Glomerular visceral epithelial cell (primary cell): ENCODE results near the gene CPNE5.

Experiments
- DNase-seq: peaks from one replicate; pipeline ENCODE4 v3.0.0-alpha.2; 2016; ENCODE audit errors: extremely low spot score

CPNE5 gene

DNA sequence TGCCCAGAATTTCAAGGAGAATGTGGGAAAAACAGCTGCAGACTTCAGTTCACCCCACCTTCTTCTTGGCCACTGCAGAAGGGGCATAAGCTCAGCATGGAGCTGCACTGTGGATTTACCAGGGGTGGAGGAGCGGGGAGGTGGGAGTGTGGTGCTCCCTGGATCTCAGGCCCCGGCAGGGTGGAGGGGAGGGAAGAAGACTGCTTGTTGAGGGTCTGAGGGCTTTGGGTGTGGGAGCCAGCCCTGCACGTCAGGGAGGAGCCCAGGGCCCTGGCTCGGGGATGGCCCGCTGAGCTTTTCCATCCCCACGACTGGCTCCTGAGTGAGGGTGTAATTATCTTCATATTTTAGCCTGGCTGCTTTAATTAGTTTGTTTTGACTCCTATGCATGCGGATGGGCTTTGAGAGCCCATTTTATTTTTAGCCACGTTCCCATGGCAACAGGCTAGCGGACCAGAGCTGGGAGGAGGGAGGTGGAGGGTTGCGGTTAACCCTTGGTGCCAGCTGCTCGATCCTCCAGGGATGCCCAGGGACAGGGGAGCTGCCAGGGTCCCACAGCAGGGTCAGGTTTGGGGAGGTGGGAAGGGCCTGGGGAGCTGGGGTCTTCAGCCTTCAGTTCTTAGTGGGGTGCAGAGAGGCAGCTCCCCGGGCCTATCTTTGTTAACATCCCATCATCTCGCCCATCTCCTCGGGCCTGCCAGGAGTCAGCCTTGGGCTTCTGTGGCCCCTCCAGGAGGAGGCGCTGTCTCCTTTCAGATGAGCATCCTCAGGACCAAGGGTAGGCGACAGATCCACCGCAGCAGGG lies 73.4 kb downstream of the CPNE5 start:
- peak; percentile 80 for DNase-seq

DNA sequence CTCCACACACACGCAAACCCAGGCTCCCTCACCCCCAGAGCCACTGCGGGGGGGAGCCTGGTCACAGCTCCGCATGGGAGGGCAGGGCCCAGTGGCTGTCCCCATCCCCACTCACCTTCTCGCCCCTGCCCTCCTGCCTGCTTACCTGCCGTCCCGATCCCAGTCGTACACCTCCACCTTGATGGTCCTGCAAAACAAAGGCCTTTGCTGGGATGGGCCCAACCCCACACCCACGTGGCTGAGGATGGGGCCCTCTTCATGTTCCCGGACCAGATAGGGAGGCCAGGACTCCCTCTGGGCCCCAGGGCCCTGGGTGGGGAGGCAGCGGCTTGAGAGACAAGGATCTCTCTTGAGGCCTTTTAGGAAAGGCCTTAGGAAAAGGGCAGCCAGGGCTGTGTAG lies 74.1 kb downstream of the CPNE5 start:
- no peak for DNase-seq

DNA sequence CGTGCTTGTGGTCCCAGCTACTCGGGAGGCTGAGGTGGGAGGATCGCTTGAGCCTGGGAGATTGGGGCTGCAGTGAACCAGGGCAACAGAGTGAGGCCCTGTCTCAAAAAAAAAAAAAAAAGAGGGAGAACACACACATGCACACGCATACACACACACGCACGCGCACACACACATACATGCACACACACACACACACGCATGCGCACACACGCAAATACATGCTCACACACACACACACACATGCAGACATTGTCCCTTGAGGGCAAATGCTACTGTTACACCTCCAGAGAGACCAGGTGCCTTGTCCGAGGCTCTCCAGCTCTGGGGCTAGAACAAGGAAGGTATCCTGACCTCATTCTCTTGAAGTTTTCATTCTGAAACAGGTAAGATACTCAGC lies 77.1 kb downstream of the CPNE5 start:
- DNase-seq, result no peak

DNA sequence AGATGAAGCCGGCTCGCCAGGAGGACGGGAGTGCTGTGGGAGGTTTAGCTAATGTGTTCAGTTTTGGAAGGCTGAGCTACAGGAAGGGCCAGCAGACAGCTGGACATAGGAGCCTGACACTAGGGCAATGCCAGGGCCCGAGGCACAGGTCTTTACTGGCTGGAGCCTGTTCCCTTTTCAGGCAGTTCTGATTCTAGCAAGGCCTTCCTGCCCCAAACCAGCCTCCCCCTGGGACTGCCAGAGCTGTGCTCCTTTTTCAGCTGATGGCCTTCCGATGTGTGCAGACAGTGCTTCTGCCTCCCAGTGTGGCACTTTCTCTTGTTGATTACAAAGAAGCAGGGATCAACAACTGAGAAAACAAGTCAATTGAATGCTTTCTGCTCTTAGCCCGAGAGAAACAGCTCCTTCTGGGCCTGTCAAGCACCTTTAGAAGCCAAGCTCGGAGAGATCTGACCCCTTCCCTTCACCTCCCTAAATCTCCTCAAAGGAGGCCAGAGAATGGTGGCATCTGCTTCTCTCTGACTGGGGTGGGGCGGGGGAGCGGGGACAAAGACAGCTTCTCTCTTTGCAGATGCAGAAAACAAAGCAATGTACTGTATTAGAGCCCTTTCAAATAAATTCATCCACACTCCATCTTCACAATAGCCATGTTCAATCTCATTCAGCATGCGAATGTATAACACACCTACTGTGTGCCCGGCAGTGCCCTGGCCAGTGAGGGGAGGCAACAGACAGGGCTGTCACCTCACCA lies 78.4 kb downstream of the CPNE5 start:
- DNase-seq, result no peak

DNA sequence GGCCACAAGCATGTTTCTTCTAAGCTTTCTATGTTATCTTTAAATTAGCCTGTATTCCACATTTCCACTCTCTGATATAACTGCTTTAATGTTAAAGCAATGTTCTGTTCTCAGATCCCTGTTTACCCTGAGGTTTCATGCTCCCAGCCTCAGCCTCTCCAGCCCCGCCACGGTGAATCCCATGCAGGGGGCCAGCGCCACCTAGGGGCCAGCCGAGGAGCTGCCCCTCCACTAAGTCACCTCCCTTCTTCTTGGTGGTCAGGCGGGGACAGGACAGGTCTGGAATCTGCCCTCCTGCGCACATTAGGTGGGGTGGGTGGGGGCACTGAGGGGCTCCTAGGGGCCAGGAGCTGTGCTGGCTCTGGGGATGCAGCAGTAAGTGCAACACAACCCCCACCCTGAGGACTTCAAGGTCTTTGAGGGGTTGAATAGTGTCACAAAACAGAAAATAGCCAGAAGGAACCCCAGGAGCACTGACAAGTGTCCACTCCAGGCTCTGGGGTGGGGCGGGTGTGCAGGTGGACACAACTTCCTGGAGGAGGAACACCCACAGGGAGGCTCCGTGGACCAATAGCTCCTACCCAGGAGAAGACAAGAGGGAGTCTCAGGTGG lies 80.0 kb downstream of the CPNE5 start:
- DNase-seq, result peak; percentile 80

DNA sequence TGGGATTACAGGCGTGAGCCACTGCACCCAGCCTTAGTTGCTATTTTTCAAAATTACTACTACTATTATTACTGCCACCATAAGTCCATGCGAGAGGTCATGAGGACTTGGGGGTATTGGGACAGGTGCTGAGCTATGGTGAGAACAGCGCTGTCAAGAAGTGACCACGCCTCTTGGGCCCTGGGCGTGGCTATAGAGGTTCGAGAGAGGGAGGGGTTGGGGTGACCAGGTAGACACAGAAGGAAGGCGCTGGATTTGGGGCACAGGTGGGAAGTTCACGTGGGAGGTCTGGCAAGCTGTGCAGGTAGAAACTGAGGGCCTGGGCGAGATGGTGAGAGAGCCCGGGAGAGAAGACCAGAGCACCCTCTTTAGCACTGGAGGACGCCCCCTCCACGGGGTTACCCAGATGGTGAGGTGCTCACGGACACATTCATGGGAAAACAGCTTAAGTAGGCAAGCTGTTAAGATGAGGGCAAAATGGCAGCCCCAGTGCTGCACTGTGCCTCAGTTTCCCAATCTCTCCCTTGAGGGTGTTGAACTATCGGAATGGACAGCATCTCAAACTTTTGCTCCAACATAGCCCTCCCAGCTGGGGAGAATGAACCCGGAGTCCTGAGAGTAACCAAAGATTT lies 80.6 kb downstream of the CPNE5 start:
- DNase-seq, result no peak

DNA sequence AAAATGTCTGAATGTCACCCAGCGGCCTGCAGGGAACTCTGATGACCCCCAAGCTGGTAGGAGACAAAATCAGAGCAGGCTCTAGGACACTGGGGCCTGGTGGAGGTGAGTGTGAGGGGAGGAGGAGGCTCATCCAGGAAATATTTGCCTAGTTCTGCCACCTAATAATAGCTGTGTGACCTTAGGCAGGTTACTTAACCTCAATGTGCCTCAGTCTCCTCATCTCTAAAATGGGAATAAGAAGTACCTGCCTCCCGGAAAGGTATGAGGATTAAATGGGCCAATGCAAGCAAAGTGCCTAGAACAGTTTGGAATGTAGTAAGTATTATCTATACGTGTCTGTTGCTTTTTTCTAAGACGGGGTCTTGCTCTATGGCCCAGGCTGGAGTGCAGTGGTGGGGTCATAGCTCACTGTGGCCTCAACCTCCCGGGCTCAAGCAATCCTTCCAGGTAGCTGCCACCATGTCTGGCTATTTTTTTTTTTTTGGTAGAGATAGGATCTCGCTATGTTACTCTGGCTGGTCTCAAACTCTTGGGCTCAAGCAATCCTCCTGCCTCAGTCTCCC lies 81.2 kb downstream of the CPNE5 start:
- no peak for DNase-seq

DNA sequence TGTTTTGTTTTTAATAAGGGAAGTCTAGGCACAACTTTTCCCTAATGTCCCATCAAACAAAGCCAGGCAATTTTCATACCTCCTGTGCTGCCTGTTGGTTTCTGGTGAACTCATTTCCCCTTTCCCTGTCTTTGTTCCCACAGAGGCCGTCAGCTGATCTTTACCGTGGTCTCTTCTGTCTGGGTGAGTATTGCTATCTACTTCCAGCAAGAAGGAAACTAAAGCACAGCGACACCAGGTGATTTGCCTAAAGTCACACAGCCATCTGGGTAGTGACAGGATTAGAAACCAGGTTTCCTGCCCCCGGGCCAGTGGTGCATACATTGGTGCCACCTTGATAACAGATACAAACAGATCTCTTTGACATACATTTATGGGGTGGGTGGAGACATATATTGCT lies 82.0 kb downstream of the CPNE5 start:
- no peak for DNase-seq

DNA sequence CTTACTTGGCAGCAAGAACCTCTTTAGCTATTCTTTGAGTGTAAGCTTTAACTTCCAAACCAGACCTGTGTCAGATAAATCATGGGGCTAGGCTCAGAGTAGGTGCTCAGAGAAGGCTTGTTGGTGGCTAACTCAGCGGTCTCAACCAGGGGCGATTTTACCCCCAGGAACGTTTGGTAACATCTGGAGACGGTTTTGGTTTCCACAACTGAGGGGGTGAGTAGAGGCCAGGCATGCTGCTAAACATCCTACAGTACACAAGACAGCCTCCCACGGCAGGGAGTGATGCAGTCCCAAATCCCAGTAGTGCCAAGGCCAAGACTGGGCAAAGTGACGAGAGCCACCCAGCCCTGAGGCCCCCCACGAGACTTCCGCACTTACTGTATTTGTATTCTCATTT lies 82.5 kb downstream of the CPNE5 start:
- no peak for DNase-seq

DNA sequence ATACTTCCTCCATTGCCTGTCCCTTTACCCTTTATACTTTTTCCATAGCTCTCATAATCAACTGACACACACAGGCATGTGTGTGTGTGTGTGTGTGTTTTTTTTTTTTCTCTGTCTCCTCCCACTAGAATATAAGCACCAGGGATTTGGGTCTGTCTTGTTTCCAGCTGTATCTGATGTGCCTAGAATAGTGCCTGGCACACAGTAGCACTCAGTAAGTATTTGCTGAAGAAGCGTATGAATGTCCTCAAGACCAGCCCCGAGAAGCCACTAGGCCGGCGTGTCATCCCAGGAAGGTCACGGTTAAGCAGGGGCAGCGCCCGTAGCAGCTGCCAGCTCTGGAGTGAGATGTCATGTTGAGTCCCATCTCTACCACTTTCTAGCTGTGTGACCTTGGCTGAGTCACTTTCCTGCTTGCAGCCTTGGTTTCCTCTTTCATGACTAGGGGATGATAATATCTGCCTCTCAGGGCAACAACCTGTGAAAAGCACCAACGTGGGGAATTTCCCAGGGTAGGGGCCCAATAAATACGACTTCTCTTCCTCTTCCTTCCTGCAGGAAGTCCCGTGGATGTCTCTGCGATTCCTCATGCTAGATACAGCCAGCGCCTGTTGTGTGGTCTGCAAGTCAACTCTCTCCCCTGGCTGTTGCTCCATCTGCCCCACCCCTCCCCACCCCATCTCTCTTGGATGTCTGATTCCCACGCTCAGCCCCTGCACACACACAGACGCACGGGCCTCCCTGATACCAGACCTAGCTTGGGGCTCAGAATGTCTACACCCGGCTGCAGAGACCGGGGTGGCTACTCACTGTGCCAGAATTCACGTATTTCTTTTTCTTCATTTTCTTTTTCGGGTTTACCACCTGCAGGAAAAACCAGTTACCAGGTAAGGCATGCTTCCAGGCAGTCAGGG lies 83.6 kb downstream of the CPNE5 start:
- peak; percentile 44 for DNase-seq

DNA sequence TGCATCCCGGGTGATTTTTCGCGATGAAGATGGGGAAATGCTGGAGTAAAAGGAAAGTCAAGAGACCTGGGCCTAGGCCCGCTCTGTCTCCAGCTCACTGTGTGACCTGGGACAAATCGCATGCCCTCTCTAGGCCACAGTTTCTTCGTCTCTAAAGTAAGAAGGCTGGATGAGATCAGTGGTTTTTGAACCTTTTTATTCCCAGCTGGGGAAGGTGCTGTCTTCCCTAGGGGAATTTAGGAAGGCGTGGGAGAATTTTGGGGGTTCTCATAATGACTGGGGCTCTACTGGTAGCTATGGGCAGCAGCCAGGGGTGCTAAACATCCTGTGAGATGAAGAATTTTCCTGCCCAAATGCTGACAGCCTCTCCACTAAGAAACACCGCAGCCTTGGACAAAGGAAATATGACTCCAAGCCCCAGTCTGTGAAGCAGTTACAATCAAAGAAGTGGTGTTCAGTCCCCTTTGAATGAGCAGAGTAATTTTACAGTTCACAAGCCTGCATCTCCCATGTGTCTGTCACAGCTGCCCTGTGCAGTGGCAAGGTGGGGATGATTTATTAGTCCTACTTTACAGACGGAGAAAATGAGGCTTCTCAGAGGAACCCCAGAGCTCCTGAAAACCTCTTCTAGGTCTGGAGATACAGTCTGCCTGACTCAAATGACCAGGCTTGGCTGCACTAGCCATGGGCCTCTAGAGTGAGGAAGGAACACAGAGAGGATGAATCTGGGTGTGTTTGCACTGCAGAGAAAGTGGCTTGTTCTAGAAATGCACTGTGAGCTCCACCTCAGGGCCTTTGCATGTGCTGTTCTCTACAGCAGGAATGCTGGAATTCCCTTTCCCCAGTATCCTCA lies 84.4 kb downstream of the CPNE5 start:
- DNase-seq, result no peak

DNA sequence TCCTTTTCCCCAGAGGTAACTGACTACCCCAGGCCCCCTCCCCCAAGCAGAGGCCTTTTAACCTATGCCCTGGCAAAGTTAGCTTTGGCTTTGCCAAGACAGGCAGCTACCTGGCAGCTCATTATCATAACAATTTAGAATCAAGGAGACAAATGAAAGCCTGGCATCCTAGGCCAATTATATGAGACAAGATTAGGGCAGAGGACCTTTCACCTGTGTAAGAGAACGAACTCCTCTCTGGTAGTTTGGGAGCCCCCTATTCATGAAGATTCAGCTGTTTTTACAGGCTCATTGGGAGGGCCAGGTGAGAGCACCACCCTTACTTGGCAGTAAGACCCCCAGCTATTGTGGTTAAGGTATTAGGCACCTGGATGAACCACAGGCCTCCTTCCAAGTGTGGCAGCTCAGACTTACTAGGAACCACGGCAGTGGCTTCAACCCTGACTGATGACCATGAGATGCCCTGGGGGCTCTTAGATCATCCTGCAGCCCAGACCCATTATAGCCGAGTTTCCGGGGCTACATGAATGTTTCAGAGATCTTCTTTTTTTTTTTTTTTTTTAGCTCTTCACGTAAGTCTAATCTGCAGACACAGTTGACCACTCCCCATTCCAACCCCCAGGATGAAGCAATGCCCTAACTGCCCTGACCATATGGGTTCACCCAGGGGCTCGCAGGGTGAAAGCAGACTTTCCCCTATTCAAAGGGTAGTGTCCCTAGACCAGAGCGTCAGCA lies 85.4 kb downstream of the CPNE5 start:
- DNase-seq, result no peak

DNA sequence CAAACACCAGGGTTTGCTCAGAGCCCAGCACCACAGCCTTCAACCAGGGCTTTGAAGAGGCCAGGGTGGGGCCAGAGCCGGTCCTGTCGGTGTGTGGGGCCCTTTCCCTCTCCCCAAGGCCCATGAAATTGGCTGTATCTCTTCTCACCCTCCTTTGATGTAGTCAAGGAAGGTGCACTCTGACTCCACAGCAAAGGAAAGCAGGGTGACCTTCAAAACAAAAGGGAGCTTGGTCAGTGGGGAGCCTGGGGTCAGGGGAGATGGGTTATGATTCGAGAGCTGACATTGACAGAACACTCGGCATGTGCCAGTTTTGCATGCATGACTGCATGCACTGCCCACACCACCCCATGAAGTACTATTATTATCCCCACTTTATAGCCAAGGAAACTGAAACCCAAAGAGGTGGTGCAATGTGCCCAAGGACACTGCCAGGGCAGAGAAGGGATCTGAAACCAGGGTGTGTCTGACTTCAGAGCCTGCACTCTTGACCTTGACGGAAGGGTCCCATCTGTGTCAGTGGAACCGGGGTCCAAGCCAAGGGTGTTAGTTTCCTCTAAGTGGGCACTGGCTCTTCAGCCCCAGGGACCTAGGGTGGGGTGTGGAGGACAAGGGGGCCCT lies 86.2 kb downstream of the CPNE5 start:
- no peak for DNase-seq

DNA sequence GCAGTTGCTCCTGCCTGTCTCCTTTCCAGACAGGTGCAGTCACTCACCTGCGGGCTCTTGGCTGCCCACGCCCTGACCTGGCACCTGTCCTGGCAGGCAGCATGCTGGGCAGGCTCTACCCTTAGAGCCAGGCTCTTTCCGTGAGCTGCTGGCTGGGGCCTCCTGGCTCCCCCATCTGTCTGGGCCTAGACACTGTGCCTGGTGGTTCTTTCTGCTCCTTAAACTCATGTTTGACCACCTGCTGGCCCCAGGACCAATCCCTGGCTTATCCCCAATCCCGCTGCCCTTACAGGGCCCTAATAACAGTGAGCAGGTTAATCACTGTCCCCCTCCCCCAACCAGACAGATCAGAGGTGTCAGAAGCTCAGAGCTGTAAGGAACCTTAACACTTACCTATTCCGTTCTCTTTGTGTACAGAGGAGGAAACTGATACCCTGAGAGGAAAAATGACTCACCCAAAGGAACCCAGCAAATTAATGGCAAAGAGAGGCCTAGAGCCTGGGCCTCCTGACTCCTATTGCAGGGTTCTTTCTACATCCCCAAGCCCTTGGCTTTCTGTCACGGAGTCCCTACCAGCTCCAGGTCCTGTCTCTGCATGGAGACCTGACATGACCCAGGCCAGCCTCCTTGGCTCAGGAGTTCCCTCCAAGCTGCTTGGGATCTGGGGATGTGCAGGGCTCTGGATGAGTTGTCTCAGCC lies 86.9 kb downstream of the CPNE5 start:
- DNase-seq, result no peak

DNA sequence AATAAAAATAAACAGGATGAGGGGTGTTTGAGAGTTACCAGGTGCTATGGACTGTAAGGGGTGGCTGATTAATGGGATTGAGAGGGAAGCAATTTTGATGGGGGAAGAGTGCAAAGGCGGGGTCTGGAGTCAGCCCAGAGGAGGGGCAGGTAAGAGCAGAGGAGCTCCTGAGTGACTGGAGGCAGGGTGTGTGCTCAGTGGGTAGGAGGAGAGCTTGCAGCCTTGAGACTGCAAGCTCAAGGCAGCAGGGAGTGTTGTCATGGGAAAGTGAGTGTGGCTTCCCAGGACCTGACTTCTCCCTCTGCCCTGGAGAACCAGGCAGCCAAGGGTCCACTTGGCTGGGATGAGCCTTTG lies 87.4 kb downstream of the CPNE5 start:
- no peak for DNase-seq

DNA sequence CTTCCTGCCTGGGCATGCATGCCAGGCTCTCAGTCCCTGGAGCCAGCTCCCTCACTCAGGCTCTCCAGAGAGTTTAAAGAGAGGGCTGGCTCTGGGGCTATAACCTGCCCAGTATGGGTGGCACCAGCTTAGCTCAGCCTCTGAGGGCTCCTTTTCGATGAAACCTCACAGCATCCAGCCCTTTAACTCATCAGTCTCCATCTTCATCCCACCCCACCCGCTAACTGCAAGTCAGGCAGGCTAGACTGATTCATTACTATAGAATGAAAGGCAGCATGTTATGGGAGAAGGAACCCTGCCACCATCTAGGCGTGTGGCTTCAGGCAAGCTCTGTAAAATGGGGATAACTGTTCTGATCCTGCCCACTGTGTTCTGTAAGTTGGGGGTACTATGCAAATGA lies 88.2 kb downstream of the CPNE5 start:
- DNase-seq, result no peak

DNA sequence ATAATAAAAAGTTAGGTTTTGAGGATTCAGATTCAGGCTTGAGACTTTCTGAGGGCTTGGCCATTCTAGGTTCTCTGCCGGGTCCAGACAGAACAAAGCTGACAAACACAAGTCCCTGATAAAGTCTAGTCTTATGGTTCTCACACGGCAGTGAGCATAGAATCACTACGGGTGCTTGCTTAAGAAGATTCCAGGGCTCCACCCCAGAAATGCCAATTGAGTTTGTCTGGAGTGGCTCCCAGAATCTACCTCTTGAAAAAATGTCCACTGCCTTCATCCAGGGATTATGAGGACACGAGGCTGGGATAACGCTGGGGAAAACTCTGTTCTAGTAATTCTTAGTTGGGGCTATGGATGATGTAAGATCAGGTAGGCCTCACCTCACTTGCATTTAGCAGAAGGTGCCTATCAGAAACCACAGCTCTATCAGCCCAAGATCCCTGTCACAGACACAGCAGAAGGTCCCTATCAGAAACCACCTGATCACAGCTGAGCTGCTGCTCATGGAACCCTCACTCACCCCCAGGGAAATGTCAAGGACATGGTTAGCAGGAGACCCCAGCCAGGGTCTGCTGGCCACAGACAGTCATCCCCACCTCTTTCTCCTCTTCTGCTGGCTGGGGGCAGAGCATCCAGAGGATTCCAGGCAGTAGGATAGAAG lies 89.3 kb downstream of the CPNE5 start:
- DNase-seq, result no peak

DNA sequence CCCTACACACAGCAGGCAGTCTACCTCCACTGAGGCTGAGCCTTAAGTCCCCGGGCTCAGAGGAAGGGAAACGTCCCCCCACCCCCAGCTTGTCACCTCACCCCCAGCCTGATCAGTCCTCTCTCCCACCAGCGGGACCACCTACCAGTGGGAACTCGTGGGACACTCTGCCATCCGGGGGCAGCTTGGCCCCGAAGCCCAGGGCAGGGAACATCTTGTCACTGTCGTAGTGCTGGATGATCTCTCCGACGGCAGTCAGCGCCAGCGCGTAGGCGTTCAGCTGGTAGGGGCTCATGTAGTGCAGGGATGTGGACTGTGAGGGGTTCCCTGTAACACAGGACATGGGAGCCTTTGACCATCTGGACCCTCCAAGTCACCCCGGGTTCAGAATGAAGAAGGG lies 93.0 kb downstream of the CPNE5 start:
- DNase-seq, result no peak
